IgD-negative memory B cell (primary cell): ENCODE measurements around the gene SAA1. TPM values are rescaled to one million over a fixed set of nuclear protein-coding genes. Genes with fewer than 3 reads are reported as not detected.

Experiments used
- H3K27ac Mint-ChIP-seq, 3 donors: one replicate each; pipeline ENCODE4 v1.8.0; 2020 to 2022; ENCODE audit warnings: mild to moderate bottlenecking in 3 of 3, mixed read lengths in 3 of 3, moderate library complexity in 1 of 3
- H3K27me3 Mint-ChIP-seq: one replicate; pipeline ENCODE4 v1.8.0; 2021; ENCODE audit warnings: mixed read lengths
- H3K36me3 Mint-ChIP-seq: one replicate; pipeline ENCODE4 v1.8.0; 2020; ENCODE audit warnings: mild to moderate bottlenecking, mixed read lengths
- H3K4me1 Mint-ChIP-seq, 3 donors: one replicate each; pipeline ENCODE4 v1.8.0; 2020 to 2022; ENCODE audit warnings: mixed read lengths in 3 of 3, mild to moderate bottlenecking in 1 of 3
- H3K4me3 Mint-ChIP-seq, 4 donors: one replicate each; pipeline ENCODE4 v1.8.0; 2020 to 2022; ENCODE audit warnings: mild to moderate bottlenecking in 4 of 4, mixed read lengths in 4 of 4, moderate library complexity in 3 of 4
- H3K9me3 Mint-ChIP-seq, 3 donors: one replicate each; pipeline ENCODE4 v1.8.0; 2020 to 2021; ENCODE audit warnings: mixed read lengths in 3 of 3, mild to moderate bottlenecking in 1 of 3
- polyA plus RNA-seq: library from polyadenylated mRNA; unstranded; fragments of 300-500 nt; fragmentation: Illumina TruSeq; gene quantifications from one replicate; pipeline ENCODE4 v1.2.3, GENCODE V29; 2021

SAA1 gene
- polyA plus RNA-seq, 1 donor from 2014 or later = not detected

GRCh38 chr11:18270102-18270501 is 4.0 kb downstream of the SAA1 start:
- peaks cover 19% of the 10 kb centered on the region for H3K36me3 Mint-ChIP-seq
- H3K4me3 Mint-ChIP-seq = peak overlapping the region in 1 of 4 donors; percentile 65
- H3K27ac Mint-ChIP-seq = peak overlapping the region in 1 of 3 donors; percentile 54
- H3K9me3 Mint-ChIP-seq = no peaks in the 10 kb centered on the region
- H3K27me3 Mint-ChIP-seq = no peaks in the 10 kb centered on the region
- H3K4me1 Mint-ChIP-seq = peaks cover 9 to 16% (median 10%) of the 10 kb centered on the region in 3 donors

- Mint-ChIP-seq H3K4me3 (no peak overlapping the region), H3K36me3 (peaks cover 19% of the 10 kb centered on the region), H3K9me3 (no peaks in the 10 kb centered on the region), H3K27ac (no peak overlapping the region), H3K27me3 (no peaks in the 10 kb centered on the region), H3K4me1 (peaks cover 9 to 10% (median 9%) of the 10 kb centered on the region in 3 donors)
Observed at GRCh38 chr11:18271206-18271605, 5.1 kb downstream of the SAA1 start.

GRCh38 chr11:18277565-18278271 is 11.7 kb downstream of the SAA1 start:
- peak overlapping the region in 2 of 3 donors; percentile 2 to 8 for H3K27ac Mint-ChIP-seq
- no peak overlapping the region for H3K4me3 Mint-ChIP-seq
- H3K9me3 Mint-ChIP-seq = peaks cover 0 to 1% (median 0%) of the 10 kb centered on the region in 3 donors
- H3K4me1 Mint-ChIP-seq = peaks cover 19 to 31% (median 26%) of the 10 kb centered on the region in 3 donors
- H3K36me3 Mint-ChIP-seq = peaks cover 17% of the 10 kb centered on the region
- H3K27me3 Mint-ChIP-seq = no peaks in the 10 kb centered on the region

GRCh38 chr11:18280438-18281045 is 14.5 kb downstream of the SAA1 start:
- Mint-ChIP-seq H3K9me3 (peaks cover 0 to 3% (median 0%) of the 10 kb centered on the region in 3 donors), H3K4me3 (peak overlapping the region; percentile 78 to 93 (median 86)), H3K27ac (peak overlapping the region; percentile 85 to 97 (median 97)), H3K27me3 (no peaks in the 10 kb centered on the region), H3K36me3 (peaks cover 12% of the 10 kb centered on the region), H3K4me1 (peaks cover 21 to 36% (median 34%) of the 10 kb centered on the region in 3 donors)

- Mint-ChIP-seq H3K36me3 (peaks cover 12% of the 10 kb centered on the region), H3K4me1 (peaks cover 21 to 30% (median 30%) of the 10 kb centered on the region in 3 donors), H3K27me3 (no peaks in the 10 kb centered on the region), H3K9me3 (peaks cover 0 to 3% (median 0%) of the 10 kb centered on the region in 3 donors), H3K27ac (peak overlapping the region in 2 of 3 donors; percentile 2 to 79), H3K4me3 (peak overlapping the region in 2 of 4 donors; percentile 48 to 79)
Observed at GRCh38 chr11:18282626-18283025, 16.6 kb downstream of the SAA1 start.

GRCh38 chr11:18285841-18286240 is 19.8 kb downstream of the SAA1 start:
- Mint-ChIP-seq H3K4me1 (peaks cover 11 to 20% (median 13%) of the 10 kb centered on the region in 3 donors), H3K4me3 (no peak overlapping the region), H3K27me3 (no peaks in the 10 kb centered on the region), H3K27ac (no peak overlapping the region), H3K36me3 (peaks cover 14% of the 10 kb centered on the region), H3K9me3 (peaks cover 0 to 3% (median 0%) of the 10 kb centered on the region in 3 donors)

GRCh38 chr11:18288911-18289310 is 22.8 kb downstream of the SAA1 start:
- Mint-ChIP-seq H3K36me3 (peaks cover 21% of the 10 kb centered on the region), H3K4me3 (no peak overlapping the region), H3K27ac (peak overlapping the region in 1 of 3 donors; percentile 89), H3K9me3 (peaks cover 0 to 1% (median 0%) of the 10 kb centered on the region in 3 donors), H3K4me1 (peaks cover 0 to 8% (median 0%) of the 10 kb centered on the region in 3 donors), H3K27me3 (no peaks in the 10 kb centered on the region)

GRCh38 chr11:18294862-18295261 is 28.8 kb downstream of the SAA1 start:
- Mint-ChIP-seq H3K9me3 (no peaks in the 10 kb centered on the region), H3K27me3 (no peaks in the 10 kb centered on the region), H3K36me3 (peaks cover 26% of the 10 kb centered on the region), H3K4me3 (no peak overlapping the region), H3K4me1 (no peaks in the 10 kb centered on the region), H3K27ac (no peak overlapping the region)

- H3K4me3 Mint-ChIP-seq = no peak overlapping the region
- H3K9me3 Mint-ChIP-seq = no peaks in the 10 kb centered on the region
- no peaks in the 10 kb centered on the region for H3K4me1 Mint-ChIP-seq
- H3K36me3 Mint-ChIP-seq = peaks cover 24% of the 10 kb centered on the region
- no peaks in the 10 kb centered on the region for H3K27me3 Mint-ChIP-seq
- H3K27ac Mint-ChIP-seq = no peak overlapping the region
Observed at GRCh38 chr11:18295316-18295715, 29.3 kb downstream of the SAA1 start.

GRCh38 chr11:18299721-18300120 is 33.7 kb downstream of the SAA1 start:
- H3K27ac Mint-ChIP-seq = peak overlapping the region in 1 of 3 donors; percentile 67
- H3K36me3 Mint-ChIP-seq = peaks cover 10% of the 10 kb centered on the region
- H3K4me3 Mint-ChIP-seq = no peak overlapping the region
- H3K4me1 Mint-ChIP-seq = peaks cover 0 to 2% (median 0%) of the 10 kb centered on the region in 3 donors
- no peaks in the 10 kb centered on the region for H3K27me3 Mint-ChIP-seq
- H3K9me3 Mint-ChIP-seq = no peaks in the 10 kb centered on the region

GRCh38 chr11:18304745-18305144 is 38.7 kb downstream of the SAA1 start:
- H3K4me3 Mint-ChIP-seq = no peak overlapping the region
- H3K27ac Mint-ChIP-seq = no peak overlapping the region
- no peaks in the 10 kb centered on the region for H3K9me3 Mint-ChIP-seq
- H3K4me1 Mint-ChIP-seq = peaks cover 0 to 6% (median 0%) of the 10 kb centered on the region in 3 donors
- H3K36me3 Mint-ChIP-seq = peaks cover 8% of the 10 kb centered on the region
- no peaks in the 10 kb centered on the region for H3K27me3 Mint-ChIP-seq

- Mint-ChIP-seq H3K27ac (no peak overlapping the region), H3K4me1 (peaks cover 15 to 23% (median 17%) of the 10 kb centered on the region in 3 donors), H3K36me3 (peaks cover 15% of the 10 kb centered on the region), H3K9me3 (no peaks in the 10 kb centered on the region), H3K4me3 (no peak overlapping the region), H3K27me3 (no peaks in the 10 kb centered on the region)
Observed at GRCh38 chr11:18307461-18308139, 41.5 kb downstream of the SAA1 start.

GRCh38 chr11:18308242-18308641 is 42.2 kb downstream of the SAA1 start:
- no peak overlapping the region for H3K4me3 Mint-ChIP-seq
- no peaks in the 10 kb centered on the region for H3K27me3 Mint-ChIP-seq
- H3K27ac Mint-ChIP-seq = no peak overlapping the region
- H3K36me3 Mint-ChIP-seq = peaks cover 15% of the 10 kb centered on the region
- H3K4me1 Mint-ChIP-seq = peaks cover 17 to 21% (median 19%) of the 10 kb centered on the region in 3 donors
- H3K9me3 Mint-ChIP-seq = no peaks in the 10 kb centered on the region

GRCh38 chr11:18309691-18310090 is 43.6 kb downstream of the SAA1 start:
- Mint-ChIP-seq H3K27ac (no peak overlapping the region), H3K4me1 (peaks cover 17 to 21% (median 19%) of the 10 kb centered on the region in 3 donors), H3K36me3 (peaks cover 15% of the 10 kb centered on the region), H3K9me3 (no peaks in the 10 kb centered on the region), H3K4me3 (no peak overlapping the region), H3K27me3 (no peaks in the 10 kb centered on the region)

- H3K4me1 Mint-ChIP-seq = peaks cover 20 to 23% (median 23%) of the 10 kb centered on the region in 3 donors
- peak overlapping the region in 2 of 3 donors; percentile 12 to 81 for H3K27ac Mint-ChIP-seq
- H3K36me3 Mint-ChIP-seq = peaks cover 16% of the 10 kb centered on the region
- H3K9me3 Mint-ChIP-seq = no peaks in the 10 kb centered on the region
- no peaks in the 10 kb centered on the region for H3K27me3 Mint-ChIP-seq
- peak overlapping the region in 2 of 4 donors; percentile 41 to 65 for H3K4me3 Mint-ChIP-seq
Observed at GRCh38 chr11:18310800-18311340, 44.8 kb downstream of the SAA1 start.
